ENCODE results near the gene N4BP2L2. TPM values are rescaled to one million over a fixed set of nuclear protein-coding genes. Genes with fewer than 3 reads are reported as not detected.

N4BP2L2 gene
- total and polyA plus RNA-seq, 2 experiments from 2014 or later: 63.1 to 160 TPM

DNA sequence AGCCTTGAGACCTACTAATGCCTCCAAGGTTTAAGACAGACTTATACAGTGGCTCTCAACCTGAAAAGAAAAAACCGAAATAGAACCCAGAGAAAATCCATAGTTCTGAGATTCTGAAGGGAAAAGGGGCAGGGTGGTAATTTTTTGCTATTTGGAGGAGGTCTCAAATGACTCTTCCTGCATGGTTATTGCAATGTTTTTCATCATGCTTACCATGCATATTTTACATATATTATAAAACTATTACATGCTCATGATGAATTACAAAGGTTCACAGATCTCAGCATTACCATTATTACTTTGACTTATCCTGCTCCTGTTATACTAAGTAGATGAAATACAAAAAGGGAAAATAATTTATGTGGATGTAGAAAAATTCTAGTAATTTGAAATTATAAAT lies 47.6 kb downstream of the N4BP2L2 start:
- Histone ChIP-seq H2AFZ (no peak overlapping the region), H3K27me3 (ENCODE audit: insufficient read depth) (no peaks in the 10 kb centered on the region), H3F3A (replicated peaks; ENCODE audit: low read depth) (no peaks in the 10 kb centered on the region), H4K20me1 (replicated peaks; ENCODE audit: insufficient read depth) (0 out of 2 replicates have a peak, but pooled peaks cover 10% of the 10 kb centered on the region), H3K9me2 (ENCODE audit: insufficient read depth) (no peaks in the 10 kb centered on the region), H3K4me1 (ENCODE audit: insufficient read depth) (no peaks in the 10 kb centered on the region), H3K4me3 (no peak overlapping the region), H3K36me3 (ENCODE audit: insufficient read depth) (no peaks in the 10 kb centered on the region), H3K4me2 (no peak overlapping the region), H3K27ac (ENCODE audit: low read depth) (peak overlapping the region; percentile 10; the same call in 1 of the 2 replicates), H3K79me2 (replicated peaks; ENCODE audit: insufficient read depth) (no peaks in the 10 kb centered on the region)
- H3K9me3 Mint-ChIP-seq: no peaks in the 10 kb centered on the region
- no peak overlapping the region for H3K27ac Mint-ChIP-seq
- H3K27me3 Mint-ChIP-seq (ENCODE audit: insufficient read depth, low read depth, poor library complexity): no peaks in the 10 kb centered on the region
- H3K4me3 Mint-ChIP-seq: no peak overlapping the region
- ATAC-seq (no peak), DNase-seq (ENCODE audit: low spot score) (no peak)
- TF ChIP-seq JUNB (IDR thresholded peaks at IDR 0.05; ENCODE audit: unreplicated experiment): no peak
- no peak for TF ChIP-seq STAT1 (IDR thresholded peaks at IDR 0.05; ENCODE audit: unreplicated experiment)
- TF ChIP-seq ZNF114 (CRISPR knock-in tag; IDR thresholded peaks at IDR 0.05): no peak
- TF ChIP-seq, protein P1, sequence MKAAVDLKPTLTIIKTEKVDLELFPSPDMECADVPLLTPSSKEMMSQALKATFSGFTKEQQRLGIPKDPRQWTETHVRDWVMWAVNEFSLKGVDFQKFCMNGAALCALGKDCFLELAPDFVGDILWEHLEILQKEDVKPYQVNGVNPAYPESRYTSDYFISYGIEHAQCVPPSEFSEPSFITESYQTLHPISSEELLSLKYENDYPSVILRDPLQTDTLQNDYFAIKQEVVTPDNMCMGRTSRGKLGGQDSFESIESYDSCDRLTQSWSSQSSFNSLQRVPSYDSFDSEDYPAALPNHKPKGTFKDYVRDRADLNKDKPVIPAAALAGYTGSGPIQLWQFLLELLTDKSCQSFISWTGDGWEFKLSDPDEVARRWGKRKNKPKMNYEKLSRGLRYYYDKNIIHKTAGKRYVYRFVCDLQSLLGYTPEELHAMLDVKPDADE (IDR thresholded peaks at IDR 0.05): no peak
- TF ChIP-seq NANOG (IDR thresholded peaks at IDR 0.05; ENCODE audit: borderline replicate concordance): no peak
- no peak for TF ChIP-seq ZNF331 (CRISPR knock-in tag; IDR thresholded peaks at IDR 0.05; ENCODE audit: low read depth)
- TF ChIP-seq, protein P2, sequence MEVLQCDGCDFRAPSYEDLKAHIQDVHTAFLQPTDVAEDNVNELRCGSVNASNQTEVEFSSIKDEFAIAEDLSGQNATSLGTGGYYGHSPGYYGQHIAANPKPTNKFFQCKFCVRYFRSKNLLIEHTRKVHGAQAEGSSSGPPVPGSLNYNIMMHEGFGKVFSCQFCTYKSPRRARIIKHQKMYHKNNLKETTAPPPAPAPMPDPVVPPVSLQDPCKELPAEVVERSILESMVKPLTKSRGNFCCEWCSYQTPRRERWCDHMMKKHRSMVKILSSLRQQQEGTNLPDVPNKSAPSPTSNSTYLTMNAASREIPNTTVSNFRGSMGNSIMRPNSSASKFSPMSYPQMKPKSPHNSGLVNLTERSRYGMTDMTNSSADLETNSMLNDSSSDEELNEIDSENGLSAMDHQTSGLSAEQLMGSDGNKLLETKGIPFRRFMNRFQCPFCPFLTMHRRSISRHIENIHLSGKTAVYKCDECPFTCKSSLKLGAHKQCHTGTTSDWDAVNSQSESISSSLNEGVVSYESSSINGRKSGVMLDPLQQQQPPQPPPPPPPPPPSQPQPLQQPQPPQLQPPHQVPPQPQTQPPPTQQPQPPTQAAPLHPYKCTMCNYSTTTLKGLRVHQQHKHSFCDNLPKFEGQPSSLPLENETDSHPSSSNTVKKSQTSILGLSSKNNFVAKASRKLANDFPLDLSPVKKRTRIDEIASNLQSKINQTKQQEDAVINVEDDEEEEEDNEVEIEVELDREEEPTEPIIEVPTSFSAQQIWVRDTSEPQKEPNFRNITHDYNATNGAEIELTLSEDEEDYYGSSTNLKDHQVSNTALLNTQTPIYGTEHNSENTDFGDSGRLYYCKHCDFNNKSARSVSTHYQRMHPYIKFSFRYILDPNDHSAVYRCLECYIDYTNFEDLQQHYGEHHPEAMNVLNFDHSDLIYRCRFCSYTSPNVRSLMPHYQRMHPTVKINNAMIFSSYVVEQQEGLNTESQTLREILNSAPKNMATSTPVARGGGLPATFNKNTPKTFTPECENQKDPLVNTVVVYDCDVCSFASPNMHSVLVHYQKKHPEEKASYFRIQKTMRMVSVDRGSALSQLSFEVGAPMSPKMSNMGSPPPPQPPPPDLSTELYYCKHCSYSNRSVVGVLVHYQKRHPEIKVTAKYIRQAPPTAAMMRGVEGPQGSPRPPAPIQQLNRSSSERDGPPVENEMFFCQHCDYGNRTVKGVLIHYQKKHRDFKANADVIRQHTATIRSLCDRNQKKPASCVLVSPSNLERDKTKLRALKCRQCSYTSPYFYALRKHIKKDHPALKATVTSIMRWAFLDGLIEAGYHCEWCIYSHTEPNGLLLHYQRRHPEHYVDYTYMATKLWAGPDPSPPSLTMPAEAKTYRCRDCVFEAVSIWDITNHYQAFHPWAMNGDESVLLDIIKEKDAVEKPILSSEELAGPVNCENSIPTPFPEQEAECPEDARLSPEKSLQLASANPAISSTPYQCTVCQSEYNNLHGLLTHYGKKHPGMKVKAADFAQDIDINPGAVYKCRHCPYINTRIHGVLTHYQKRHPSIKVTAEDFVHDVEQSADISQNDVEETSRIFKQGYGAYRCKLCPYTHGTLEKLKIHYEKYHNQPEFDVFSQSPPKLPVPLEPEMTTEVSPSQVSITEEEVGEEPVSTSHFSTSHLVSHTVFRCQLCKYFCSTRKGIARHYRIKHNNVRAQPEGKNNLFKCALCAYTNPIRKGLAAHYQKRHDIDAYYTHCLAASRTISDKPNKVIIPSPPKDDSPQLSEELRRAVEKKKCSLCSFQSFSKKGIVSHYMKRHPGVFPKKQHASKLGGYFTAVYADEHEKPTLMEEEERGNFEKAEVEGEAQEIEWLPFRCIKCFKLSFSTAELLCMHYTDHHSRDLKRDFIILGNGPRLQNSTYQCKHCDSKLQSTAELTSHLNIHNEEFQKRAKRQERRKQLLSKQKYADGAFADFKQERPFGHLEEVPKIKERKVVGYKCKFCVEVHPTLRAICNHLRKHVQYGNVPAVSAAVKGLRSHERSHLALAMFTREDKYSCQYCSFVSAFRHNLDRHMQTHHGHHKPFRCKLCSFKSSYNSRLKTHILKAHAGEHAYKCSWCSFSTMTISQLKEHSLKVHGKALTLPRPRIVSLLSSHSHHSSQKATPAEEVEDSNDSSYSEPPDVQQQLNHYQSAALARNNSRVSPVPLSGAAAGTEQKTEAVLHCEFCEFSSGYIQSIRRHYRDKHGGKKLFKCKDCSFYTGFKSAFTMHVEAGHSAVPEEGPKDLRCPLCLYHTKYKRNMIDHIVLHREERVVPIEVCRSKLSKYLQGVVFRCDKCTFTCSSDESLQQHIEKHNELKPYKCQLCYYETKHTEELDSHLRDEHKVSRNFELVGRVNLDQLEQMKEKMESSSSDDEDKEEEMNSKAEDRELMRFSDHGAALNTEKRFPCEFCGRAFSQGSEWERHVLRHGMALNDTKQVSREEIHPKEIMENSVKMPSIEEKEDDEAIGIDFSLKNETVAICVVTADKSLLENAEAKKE (CRISPR knock-in tag; IDR thresholded peaks at IDR 0.05): no peak
- TF ChIP-seq EZH2phosphoT487 (IDR thresholded peaks at IDR 0.05; ENCODE audit: unreplicated experiment): no peak
- H3K4me1 Mint-ChIP-seq: no peaks in the 10 kb centered on the region
- H3K36me3 Mint-ChIP-seq (ENCODE audit: low read depth): no peaks in the 10 kb centered on the region

All from GM23338 (cell line).